Dedifferentiated amniotic fluid mesenchymal stem cell (primary cell): Measurements from ENCODE around the gene RAB28.
"Not testable (repeated sequence)": the region's sequence is repeated elsewhere in the genome, so short reads cannot be mapped to it uniquely, and the experiment has no call there.

Source experiments
- DNase-seq: peaks from one replicate; pipeline ENCODE4 v3.0.0-alpha.2; 2016; ENCODE audit errors: extremely low spot score

Gene RAB28

DNA sequence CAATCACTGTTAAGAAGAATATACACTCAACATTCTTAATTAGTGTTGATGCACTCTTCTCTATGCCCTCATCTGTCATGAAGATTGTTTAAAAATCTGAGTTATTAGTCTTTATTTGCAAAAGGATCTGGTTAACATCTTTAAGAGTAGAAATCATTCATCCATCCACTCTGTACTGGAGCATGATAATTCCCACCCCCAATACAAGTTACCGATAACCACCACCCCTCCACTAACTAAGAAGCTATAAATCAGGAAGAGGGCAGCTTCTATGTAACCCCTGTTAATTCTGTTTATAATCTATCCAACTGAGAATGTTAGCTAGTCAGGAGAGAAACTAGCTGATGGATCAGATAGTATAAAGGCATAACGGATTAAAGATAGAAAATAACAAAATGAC lies 34.5 kb downstream of the RAB28 start:
- DNase-seq = no peak

DNA sequence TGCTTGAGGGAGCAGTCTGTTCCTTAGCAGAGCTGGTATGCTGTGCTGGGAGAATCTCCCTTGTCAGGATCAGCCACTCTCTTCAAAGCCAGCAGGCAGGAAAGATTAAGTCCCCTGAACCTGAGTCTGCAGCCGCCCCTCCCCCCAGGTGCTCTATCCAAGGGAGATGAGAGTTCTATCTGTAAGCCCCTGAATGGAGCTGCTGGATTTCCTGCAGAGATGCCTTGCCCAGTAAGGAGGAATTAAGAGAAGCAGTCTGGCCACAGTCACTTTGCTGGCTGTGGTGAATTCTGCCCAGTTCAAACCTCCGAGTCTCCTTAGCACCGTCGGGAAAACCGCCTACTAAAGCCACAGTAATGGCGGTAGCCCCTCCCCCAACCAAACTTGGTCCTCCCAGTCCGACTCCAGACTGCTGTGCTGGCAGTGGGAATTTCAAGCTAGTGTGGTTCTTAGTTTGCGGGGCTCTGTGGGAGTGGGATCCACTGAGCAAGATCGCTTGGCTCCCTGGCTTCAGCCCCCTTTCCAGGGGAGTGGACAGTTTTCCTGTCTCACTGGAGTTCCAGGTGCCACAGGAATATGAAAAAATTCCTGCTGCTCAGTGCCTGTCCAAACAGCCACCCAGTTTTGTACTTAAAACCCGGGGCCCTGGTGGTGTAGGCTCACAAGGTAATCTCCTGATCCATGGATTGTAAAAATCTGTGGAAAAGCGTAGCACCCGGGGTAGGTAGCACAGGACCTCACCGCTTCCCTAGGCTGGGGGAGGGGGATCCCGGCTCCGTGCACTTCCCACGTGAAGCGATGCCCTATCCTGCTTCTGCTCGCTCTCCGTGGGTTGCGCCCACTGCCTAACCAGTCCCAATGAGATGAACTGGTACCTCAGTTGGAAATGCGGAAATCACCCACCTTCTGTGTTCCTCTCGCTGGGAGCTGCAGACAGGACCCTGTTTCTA lies 38.0 kb downstream of the RAB28 start:
- no peak for DNase-seq

DNA sequence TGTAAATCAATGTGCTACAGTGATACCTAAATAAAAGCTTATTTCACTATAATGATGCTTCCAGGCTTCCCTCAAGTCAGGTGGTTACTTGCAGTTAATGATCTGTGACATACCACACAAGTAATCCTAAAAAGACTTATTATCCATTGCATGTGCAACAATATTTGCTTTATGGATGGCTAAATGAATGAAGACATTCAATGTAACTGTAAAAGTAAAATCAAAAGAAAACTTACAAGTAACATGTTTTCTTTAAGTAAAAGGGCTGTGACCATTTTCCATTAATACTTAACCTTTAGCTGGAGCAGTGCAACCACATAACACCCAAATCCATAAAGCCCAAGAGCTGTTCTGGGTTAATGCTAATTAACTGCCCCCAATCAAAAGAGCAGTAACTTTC lies 42.6 kb downstream of the RAB28 start:
- no peak for DNase-seq

DNA sequence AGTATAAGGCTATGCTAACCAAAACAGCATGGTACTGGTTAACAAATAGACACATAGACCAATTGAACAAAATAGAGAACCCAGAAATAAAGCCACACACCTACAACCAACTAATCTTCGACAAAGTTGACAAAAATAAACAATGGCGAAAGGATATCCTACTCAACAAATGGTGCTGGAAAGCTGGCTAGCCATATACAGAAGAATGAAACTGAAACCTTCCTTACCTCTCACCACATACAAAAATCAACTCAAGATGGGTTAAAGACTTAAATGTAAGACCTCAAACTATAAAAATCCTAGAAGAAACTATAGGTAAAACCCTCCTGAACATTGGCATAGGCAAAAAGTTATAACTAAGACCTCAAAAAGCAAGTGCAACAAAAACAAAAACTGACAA lies 47.2 kb downstream of the RAB28 start:
- no peak for DNase-seq

DNA sequence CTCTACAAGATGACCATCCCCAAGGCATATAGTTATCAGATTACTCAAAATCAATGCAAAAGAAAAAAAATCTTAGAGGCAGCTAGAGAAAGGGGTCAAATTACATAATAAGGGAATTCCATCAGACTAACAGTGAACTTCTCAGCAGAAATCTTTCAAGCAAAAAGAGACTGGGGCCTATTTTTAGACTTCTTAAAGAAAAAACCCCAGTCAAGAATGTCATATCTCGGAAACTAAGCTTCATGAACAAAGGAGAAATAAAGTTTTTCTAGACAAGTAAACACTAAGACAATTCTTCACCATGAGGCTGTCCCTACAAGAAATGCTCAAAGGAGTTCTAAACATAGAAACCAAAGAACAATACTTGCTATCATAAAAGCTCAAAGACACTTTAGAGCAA lies 51.7 kb downstream of the RAB28 start:
- DNase-seq = no peak

DNA sequence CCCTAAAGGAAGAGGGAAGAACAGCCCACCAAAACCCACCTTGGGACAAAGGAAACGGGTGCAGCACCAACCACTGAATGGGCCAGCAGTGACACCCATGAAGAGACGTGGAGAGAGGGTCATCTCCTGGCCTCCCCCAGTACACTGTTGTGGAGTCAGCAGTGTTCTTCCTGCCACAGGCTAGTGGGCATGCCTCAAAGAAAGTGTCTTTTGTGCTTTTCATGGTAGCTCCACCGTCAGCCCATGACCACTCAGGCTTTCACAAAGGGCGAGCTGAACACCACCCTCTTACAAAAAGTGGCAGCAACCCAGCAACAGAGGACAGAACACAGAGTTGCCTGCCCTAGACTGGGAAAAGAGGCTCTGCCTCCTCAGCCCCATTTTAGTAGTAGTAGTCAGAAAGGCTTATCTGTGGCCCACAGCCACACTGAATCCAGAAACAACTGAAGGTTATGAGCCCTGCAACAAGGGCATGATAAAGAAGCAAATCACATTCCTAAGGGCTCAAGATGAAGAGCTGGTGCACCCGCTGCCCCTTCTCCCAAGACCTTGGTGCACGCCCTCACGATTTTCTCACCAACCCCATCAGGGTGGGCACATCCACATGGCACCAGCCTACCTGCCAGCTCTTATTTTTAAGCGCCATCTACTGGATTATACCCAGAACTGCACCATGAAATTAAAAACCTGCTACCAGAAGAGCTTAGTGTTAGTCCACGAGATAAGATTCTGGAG lies 53.1 kb downstream of the RAB28 start:
- DNase-seq = no peak

DNA sequence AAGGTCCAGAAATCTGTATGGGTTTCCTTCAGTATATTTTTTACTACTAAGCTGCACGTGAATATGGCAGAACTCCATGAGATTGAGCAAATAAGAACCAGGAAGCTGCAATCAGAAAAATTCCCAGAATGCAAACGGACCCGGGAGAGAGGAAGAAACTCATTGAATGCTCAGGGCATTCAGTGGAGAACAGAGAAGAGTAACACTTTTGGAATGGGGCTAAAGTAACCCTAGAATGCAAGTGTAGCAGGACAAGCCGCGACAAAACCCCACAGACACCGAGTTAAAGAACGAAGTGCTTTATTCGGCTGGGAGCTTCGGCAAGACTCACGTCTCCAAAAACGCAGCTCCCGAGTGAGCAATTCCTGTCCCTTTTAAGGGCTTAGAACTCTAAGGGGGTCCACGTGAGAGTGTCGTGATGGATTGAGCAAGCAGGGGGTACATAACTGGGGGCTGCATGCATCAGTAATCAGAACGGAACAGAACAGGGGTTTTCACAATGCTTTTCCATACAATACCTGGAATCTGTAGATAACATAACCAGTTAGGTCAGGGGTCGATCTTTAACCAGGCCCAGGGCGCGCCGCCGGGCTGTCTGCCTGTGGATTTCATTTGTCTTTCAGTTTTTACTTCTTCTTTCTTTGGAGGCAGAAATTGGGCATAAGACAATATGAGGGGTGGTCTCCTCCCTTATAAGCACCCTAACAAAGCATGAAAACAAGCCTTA lies 56.4 kb downstream of the RAB28 start:
- DNase-seq = no peak

DNA sequence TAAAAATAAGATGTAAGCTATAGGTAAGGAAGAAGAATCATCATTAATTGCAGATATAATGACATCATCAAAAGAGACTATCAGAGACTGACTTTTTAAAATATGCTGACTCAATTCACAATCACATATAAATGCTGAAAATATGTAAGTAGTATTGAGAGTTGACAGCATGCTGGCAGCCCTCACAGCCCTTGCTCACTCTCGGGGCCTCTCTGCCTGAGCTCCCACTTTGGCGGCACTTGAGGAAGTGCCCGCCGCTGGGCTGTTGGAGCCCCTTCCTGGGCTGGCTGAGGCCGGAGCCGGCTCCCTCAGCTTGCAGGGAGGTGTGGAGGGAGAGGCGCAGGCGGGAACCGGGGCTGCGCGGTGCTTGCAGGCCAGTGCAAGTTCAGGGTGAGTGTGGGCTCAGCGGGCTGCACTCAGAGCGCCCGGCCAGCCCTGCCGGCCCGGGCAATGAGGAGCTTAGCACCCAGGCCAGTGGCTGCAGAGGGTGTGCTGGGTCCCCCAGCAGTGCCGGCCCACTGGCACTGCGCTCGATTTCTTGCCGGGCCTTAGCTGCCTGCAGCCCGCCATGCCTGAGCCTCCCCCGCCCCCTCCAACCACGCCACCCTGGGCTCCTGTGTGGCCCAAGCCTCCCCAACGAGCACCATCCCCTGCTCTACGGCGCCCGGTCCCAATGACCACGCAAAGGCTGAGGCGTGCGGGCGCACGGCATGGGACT lies 68.9 kb downstream of the RAB28 start:
- DNase-seq = no peak

DNA sequence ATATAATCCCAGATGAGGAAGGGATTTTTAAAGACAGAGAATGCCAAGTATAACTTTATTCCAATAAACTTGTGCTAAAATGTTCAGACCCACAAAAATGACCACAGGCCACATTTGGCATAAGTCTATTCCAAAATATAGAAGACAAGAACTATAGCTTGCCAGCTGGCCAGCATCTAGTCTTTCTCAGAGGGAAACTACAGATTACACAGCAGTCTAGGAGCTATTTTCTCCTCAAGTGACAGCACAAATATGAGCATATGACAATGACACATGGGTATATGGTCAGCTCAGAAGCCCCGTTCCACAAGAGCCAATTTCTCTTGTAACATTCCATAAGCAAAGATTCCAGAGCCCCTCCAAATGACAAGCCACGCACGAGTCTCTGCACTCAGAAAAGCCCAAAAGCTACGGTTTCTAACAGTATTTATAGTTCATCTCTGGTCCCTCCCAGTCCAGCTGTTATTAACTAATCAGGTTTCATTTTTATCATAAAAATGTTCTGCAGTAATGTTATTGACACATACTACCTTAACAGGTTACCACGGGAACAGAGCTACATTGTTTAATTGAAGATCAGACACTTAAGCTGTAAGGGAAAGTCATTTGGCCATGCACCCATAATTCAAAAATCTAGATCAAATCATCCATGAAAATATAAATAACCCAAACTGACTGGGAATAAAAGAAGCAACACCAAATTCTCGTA lies 70.3 kb downstream of the RAB28 start:
- no peak for DNase-seq

DNA sequence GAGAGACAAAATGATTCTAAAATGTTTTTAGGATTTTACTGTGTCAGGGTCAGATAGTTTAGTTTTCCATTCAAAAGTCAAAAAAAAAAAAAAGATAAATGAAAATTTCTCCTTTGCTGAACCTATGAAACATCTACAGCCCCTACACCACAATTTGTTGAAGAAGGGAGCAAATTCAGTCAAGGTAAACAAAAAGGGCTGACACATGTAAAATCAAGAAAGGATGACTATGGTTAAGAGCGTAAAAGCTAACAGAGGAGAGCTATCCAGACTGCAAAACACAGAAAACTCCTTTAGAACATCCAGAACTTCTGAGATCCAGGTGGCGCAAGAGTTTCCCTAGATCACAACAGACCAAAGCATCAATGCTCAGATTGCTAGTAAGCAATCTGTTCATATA lies 72.2 kb downstream of the RAB28 start:
- DNase-seq = no peak

DNA sequence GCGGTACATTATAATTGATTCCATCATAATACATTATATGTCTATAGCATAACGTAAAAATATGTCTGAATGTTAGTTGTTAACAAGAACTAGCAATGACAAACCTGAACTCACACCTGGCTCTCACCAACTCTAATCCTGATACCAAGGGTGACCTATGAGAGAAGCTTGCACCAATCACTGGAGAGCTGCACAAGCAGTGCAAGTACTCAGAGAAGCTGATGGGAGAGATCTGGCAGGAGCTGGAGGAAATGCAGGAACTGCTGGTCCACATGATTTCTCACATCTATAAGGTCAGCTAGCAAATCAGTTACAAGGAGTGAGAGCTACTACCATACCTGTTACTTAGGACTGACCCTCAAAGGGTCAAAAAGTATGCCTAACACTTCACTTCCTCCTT lies 74.8 kb downstream of the RAB28 start:
- DNase-seq = no peak

DNA sequence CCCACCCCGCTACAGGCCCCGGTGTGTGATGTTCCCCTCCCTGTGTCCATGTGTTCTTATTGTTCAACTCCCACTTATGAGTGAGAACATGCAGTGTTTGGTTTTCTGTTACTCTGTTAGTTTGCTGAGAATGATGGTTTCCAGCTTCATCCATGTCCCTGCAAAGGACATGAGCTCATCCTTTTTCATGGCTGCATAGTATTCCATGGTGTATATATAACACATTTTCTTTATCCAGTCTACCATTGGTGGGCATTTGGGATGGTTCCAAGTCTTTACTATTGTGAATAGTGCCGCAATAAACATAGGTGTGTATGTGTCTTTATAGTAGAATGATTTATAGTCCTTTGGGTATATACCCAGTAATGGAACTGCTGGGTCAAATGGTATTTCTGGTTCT lies 78.0 kb downstream of the RAB28 start:
- DNase-seq = not testable (repeated sequence)

DNA sequence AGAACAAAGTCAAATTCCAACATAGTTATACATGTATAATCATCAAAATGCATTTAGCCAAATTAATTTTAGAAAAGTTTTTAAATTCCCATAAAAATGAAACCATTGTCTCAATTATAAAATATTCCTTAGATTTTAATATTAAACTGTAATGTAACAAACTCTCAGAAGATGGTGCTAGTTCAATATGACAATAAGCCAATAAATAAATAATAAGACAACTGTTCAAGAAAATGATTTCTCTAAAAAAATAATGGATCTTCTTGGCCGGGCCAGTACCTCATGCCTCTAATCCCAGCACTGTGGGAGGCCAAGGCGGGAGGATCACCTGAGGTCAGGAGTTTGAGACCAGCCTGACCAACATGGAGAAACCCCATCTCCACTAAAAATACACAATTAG lies 80.3 kb downstream of the RAB28 start:
- DNase-seq = no peak

DNA sequence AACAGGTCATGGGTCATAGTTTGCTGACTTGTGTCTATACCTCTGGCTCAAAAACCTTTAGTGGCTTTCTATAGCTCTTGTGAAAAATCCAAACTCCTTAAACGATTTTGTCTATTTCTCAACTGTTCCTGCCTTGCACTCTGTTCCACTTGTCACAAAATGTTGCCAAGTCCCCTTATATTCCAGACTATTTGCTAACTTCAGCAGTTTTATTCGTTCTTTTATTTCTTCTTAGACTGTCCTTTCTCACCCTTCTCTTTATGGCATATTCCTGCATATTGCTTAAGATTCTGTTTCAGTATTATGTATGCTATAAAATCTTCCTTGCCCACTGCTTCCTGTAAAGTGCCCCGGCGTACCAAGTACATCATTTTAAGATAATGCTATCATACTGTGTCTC lies 80.8 kb downstream of the RAB28 start:
- DNase-seq = no peak

DNA sequence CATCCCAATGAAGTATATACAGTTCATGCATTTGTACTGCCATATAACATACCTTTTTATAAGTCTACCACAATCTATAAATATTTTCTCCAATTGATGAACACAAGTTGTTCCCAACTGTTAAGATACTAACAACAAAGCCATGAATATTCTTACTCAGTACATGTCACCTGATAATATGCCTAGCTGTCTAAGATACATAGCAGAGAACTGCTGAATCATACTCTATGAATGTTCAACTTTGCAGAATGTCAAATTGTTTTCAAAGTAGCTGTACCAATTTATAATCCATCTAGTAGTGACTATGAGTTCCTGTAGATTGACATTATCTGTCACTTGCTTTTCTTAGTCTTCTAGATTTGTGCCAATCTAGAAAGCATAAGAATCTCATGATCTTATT lies 84.9 kb downstream of the RAB28 start:
- no peak for DNase-seq

DNA sequence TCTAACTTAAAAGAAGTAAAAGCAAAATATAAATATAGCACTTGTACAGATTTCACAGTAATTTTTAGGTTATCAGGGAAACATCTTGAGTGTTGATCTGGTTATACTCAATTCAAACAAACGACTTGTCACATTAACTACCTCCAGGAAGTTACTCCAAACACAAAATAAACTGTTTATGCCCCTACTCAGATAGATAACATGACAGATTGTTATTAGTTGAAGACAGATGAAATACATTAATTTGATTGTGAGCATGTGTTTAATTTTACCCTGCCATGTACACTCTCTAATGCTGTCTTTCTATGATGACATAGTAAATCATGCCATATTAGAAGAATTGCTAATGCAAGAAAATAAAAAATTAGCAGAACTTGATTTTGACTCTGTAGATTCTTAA lies 88.0 kb downstream of the RAB28 start:
- DNase-seq = no peak

DNA sequence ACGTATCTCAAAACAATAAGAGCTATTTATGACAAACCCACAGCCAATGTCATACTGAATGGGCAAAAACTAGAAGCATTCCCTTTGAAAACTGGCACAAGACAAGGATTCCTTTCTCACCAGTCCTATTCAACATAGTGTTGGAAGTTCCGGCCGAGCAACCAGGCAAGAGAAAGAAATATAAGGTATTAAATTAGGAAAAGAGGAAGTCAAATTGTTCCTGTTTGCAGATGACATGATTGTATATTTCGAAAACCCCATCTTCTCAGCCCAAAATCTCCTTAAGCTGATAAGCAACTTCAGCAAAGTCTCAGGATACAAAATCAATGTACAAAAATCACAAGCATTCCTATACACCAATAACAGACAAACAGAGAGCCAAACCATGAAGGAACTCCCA lies 94.2 kb downstream of the RAB28 start:
- not testable (repeated sequence) for DNase-seq

DNA sequence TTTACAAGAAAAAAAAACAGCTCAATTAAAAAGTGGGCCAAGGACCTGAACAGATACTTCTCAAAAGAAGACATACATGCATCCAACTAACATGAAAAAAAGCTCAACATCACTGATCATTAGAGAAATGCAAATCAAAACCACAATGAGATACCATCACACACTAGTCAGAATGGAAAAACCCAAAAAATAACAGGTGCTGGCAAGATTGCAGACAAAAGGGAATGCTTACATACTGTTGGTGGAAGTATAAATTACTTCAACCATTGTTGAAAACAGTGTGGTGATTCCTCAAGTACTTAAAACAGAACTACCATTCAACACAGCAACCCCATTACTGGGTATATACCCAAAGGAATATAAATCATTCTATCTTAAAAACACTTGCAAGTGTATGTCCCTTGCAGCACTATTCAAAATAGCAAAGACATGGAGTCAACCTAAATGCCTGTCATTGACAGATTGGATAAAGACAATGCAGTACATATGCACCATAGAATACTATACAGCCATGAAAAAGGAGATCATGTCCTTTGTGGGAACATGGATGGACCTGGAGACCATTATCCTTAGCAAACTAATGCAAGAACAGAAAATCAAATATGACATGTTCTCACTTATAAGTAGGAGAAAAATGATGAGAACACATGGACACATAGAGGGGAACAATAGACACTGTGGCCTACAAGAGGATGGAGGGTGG lies 97.6 kb downstream of the RAB28 start:
- no peak for DNase-seq

DNA sequence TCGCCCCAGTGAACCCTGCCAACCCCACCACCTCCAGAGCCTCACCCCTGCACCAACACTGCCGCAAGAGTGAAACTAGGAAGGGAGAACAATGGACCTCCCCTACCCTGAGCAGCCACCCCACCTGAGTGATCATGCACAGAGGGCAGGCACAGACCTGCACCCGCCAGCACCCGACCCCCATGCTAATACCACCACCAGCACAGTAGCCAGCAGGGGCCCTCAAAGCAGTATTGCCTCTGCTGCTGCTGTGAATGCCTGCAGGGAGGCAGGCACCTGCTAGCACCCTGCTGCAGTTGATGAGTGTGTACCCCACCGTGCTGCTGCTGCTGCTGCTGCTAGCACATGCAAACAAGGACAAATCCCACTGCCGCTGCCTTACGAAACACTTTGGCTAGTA lies 100.1 kb downstream of the RAB28 start:
- DNase-seq = no peak

DNA sequence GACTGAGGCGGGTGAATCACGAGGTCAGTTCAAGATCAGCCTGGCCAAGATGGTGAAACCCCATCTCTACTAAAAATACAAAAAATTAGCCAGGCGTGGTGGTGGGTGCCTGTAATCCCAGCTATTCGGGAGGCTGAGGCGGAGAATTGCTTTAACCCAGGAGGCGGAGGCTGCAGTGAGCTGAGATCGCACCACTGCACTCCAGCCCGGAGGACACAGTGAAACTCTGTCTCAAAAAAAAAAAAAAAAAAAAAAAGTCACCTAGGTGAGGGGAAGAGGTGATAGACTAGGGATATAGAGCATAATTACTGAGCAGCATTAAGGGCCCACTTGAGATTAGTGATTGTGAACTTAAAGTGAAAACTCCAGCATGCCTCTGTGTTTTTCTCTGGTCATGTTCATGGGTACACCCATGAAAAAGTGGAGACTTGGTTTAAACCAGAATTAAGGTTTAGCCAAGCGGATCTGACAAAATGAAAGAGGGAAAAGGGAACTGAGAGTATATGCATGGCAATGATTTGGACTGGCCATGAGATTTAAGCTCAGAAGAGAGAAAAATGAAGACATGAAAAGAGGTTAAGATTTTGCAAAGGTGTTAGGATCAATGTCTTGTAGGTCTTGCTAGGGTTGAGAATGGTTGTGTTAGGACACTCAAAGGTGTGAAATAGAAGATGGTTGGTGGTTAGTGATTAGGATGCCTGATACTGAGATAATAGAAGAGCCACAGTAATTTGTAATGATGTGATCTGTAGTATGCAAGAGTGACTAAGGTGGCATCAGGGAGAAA lies 105.0 kb downstream of the RAB28 start:
- no peak for DNase-seq
